GM12872 (cell line): ENCODE data around the gene ZCCHC4.

Experiments
- TF ChIP-seq, protein P1 (sequence below): IDR thresholded peaks from 3 replicates; pipeline ENCODE4 v1.5.1; 2011; ENCODE audit warnings: low read depth, mild to moderate bottlenecking, low read length, moderate library complexity; ENCODE audit not compliant: insufficient read depth

The ZCCHC4 gene

GRCh38 chr4:25406081-25406692 is 93.6 kb downstream of the ZCCHC4 start:
- TF ChIP-seq, protein P1, sequence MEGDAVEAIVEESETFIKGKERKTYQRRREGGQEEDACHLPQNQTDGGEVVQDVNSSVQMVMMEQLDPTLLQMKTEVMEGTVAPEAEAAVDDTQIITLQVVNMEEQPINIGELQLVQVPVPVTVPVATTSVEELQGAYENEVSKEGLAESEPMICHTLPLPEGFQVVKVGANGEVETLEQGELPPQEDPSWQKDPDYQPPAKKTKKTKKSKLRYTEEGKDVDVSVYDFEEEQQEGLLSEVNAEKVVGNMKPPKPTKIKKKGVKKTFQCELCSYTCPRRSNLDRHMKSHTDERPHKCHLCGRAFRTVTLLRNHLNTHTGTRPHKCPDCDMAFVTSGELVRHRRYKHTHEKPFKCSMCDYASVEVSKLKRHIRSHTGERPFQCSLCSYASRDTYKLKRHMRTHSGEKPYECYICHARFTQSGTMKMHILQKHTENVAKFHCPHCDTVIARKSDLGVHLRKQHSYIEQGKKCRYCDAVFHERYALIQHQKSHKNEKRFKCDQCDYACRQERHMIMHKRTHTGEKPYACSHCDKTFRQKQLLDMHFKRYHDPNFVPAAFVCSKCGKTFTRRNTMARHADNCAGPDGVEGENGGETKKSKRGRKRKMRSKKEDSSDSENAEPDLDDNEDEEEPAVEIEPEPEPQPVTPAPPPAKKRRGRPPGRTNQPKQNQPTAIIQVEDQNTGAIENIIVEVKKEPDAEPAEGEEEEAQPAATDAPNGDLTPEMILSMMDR, result no peak

- TF ChIP-seq, protein P1, result no peak
Observed at GRCh38 chr4:25410820-25411529, 98.4 kb downstream of the ZCCHC4 start.

DNA sequence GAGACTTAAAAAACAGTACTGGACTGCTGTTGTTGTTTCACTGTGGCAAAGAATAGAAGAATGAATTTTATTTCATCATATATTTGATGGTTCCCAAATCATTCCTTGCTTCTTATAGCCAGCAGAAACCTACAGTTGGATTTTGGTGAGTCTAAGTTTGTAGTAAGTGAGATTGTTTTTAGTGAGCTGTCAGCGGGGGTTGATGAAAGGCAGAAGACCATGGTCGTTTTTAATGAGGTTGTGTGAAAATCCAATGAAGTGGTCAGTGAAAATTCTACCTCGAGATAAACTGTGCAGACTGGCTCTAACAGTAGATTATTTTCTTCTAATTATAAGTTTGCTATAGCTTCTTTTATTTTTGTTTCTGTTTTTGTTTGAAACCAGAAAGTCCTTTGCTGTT is 100.7 kb downstream of the ZCCHC4 start:
- TF ChIP-seq, protein P1, result no peak

GRCh38 chr4:25417014-25417413 is 104.4 kb downstream of the ZCCHC4 start:
- TF ChIP-seq, protein P1, result no peak
